Fibroblast of skin of left biceps (primary cell): Measurements from ENCODE around the gene SPRYD3.
"Not testable (repeated sequence)": the region's sequence is repeated elsewhere in the genome, so short reads cannot be mapped to it uniquely, and the experiment has no call there.

Source experiments
- DNase-seq, 2 experiments: peaks; one replicate each; pipeline ENCODE4 v3.0.0-alpha.2; 2013; ENCODE audit warnings: low read depth in 2 of 2

The SPRYD3 gene

GRCh38 chr12:53101931-53102781 is 23.0 kb upstream of the SPRYD3 start:
- DNase-seq, result no peak

- no peak for DNase-seq
Measured at GRCh38 chr12:53101266-53101665, 22.1 kb upstream of the SPRYD3 start.

- DNase-seq, result no peak
Measured at GRCh38 chr12:53100466-53101151, 21.4 kb upstream of the SPRYD3 start.

- peak; percentile 82 to 86 for DNase-seq
Measured at GRCh38 chr12:53099071-53099882, 20.1 kb upstream of the SPRYD3 start.

GRCh38 chr12:53098354-53098981 is 19.3 kb upstream of the SPRYD3 start:
- DNase-seq, result no peak

- DNase-seq, result no peak
Measured at GRCh38 chr12:53097564-53098353, 18.6 kb upstream of the SPRYD3 start, which contains the start of gene IGFBP6. IGFBP6 (plus strand) TSS chr12:53097667; CDS start chr12:53097718, 51 bp downstream.

GRCh38 chr12:53097207-53097563 is 18.0 kb upstream of the SPRYD3 start:
- no peak for DNase-seq

- no peak for DNase-seq
Measured at GRCh38 chr12:53096759-53097158, 17.6 kb upstream of the SPRYD3 start.

- peak; percentile 65 to 68 for DNase-seq
Measured at GRCh38 chr12:53096089-53096741, 17.0 kb upstream of the SPRYD3 start.

GRCh38 chr12:53095596-53095895 is 16.4 kb upstream of the SPRYD3 start:
- not testable (repeated sequence) for DNase-seq

- not testable (repeated sequence) for DNase-seq
Measured at GRCh38 chr12:53094796-53095595, 15.8 kb upstream of the SPRYD3 start.

- no peak for DNase-seq
Measured at GRCh38 chr12:53094394-53094787, 15.2 kb upstream of the SPRYD3 start.

- DNase-seq, result no peak
Measured at GRCh38 chr12:53093777-53094393, 14.7 kb upstream of the SPRYD3 start.

- no peak for DNase-seq
Measured at GRCh38 chr12:53091756-53092155, 12.6 kb upstream of the SPRYD3 start.

GRCh38 chr12:53090554-53090953 is 11.4 kb upstream of the SPRYD3 start:
- DNase-seq, result no peak

GRCh38 chr12:53090105-53090504 is 10.9 kb upstream of the SPRYD3 start:
- no peak for DNase-seq

- no peak for DNase-seq
Measured at GRCh38 chr12:53086361-53086760, 7.2 kb upstream of the SPRYD3 start.

GRCh38 chr12:53082637-53083175 is 3.5 kb upstream of the SPRYD3 start:
- no peak for DNase-seq
